ENCODE data around the gene MOGAT1.

DNA sequence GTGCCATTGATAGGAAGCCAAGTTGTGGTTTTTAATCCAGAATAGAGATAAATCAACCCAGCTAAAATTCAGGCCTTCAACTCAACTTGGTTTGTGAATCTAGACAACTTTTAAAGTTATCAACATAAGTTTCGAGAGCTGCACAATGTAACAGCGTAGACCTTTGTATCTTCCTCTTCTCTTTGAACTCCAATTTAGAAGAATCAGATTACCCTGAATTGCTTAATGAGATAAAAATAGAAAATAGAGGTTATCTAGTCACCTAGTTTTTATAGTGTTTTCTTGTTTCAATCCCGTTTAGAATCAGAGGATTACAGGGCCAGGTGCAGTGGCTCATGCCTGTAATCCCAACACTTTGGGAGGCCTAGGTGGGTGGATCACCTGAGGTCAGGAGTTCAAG is 12.3 kb downstream of the MOGAT1 start:
- TF ChIP-seq, protein P1, sequence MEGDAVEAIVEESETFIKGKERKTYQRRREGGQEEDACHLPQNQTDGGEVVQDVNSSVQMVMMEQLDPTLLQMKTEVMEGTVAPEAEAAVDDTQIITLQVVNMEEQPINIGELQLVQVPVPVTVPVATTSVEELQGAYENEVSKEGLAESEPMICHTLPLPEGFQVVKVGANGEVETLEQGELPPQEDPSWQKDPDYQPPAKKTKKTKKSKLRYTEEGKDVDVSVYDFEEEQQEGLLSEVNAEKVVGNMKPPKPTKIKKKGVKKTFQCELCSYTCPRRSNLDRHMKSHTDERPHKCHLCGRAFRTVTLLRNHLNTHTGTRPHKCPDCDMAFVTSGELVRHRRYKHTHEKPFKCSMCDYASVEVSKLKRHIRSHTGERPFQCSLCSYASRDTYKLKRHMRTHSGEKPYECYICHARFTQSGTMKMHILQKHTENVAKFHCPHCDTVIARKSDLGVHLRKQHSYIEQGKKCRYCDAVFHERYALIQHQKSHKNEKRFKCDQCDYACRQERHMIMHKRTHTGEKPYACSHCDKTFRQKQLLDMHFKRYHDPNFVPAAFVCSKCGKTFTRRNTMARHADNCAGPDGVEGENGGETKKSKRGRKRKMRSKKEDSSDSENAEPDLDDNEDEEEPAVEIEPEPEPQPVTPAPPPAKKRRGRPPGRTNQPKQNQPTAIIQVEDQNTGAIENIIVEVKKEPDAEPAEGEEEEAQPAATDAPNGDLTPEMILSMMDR (IDR thresholded peaks at IDR 0.05; ENCODE audit: insufficient read depth, low read depth, low read length) = no peak
- TF ChIP-seq EZH2 (IDR thresholded peaks at IDR 0.05; ENCODE audit: insufficient read depth, low read length) = no peak
